Fibroblast of mammary gland (primary cell): ENCODE results near the gene HEATR1.

ENCODE experiments used
- DNase-seq: peaks from one replicate; pipeline ENCODE4 v3.0.0-alpha.2; 2010; ENCODE audit warnings: low read depth
- H3K4me3 ChIP-seq: 2 replicates; pipeline ENCODE4 v1.5.1; 2011; ENCODE audit warnings: low read depth, mild to moderate bottlenecking, low read length, moderate library complexity; ENCODE audit not compliant: control insufficient read depth
- CTCF ChIP-seq: conservative IDR thresholded peaks from 2 replicates; pipeline ENCODE4 v1.5.1; 2011; ENCODE audit warnings: low read depth, low read length, inconsistent platforms; ENCODE audit not compliant: control insufficient read depth, insufficient read depth

HEATR1 gene

GRCh38 chr1:236553370-236553769 lies 50.9 kb downstream of the HEATR1 start:
- TF ChIP-seq CTCF = no peak
- DNase-seq = no peak
- H3K4me3 ChIP-seq = no peak overlapping the region

- H3K4me3 ChIP-seq = no peak overlapping the region
- no peak for DNase-seq
- TF ChIP-seq CTCF = no peak
Observed at GRCh38 chr1:236552901-236553300, 51.4 kb downstream of the HEATR1 start.

- DNase-seq = no peak
- no peak overlapping the region for H3K4me3 ChIP-seq
- TF ChIP-seq CTCF = no peak
Observed at GRCh38 chr1:236552096-236552495, 52.2 kb downstream of the HEATR1 start.

GRCh38 chr1:236550961-236551851 lies 53.1 kb downstream of the HEATR1 start:
- H3K4me3 ChIP-seq = no peak overlapping the region
- no peak for TF ChIP-seq CTCF
- no peak for DNase-seq

GRCh38 chr1:236548452-236548851 lies 55.9 kb downstream of the HEATR1 start:
- DNase-seq = no peak
- no peak for TF ChIP-seq CTCF
- H3K4me3 ChIP-seq = no peak overlapping the region

GRCh38 chr1:236545621-236546169 lies 58.6 kb downstream of the HEATR1 start:
- no peak for TF ChIP-seq CTCF
- no peak overlapping the region for H3K4me3 ChIP-seq
- no peak for DNase-seq
